Mammary epithelial cell (primary cell): ENCODE results near the gene MAPRE2.

ENCODE experiments used
- CTCF ChIP-seq, 2 donors: IDR thresholded peaks in 1 of 2; conservative IDR thresholded peaks in 1 of 2; 2 replicates each; pipeline ENCODE4 v1.5.1; 2011 to 2012; ENCODE audit warnings: inconsistent platforms in 2 of 2, low read length in 2 of 2, mild to moderate bottlenecking in 2 of 2, control low read depth in 1 of 2, low read depth in 1 of 2; ENCODE audit not compliant: insufficient read depth in 1 of 2; ENCODE audit errors: extremely low read depth in 1 of 2
- EZH2 ChIP-seq: IDR thresholded peaks from 2 replicates; pipeline ENCODE4 v1.6.1; 2012; ENCODE audit warnings: low read length, inconsistent platforms, borderline replicate concordance

GRCh38 chr18:35110554-35111485 is 69.6 kb downstream of the MAPRE2 start:
- TF ChIP-seq CTCF (conservative IDR thresholded peaks at IDR 0.05 in 1 of 2, IDR thresholded peaks at IDR 0.05 in 1 of 2; ENCODE audit: extremely low read depth in 1 of 2, insufficient read depth in 1 of 2, low read depth in 1 of 2, low read length in 2 of 2) (no peak), EZH2 (no peak)
